Activated CD8-positive, alpha-beta memory T cell treated with anti-CD3 and anti-CD28 coated beads for 4 hours (primary cell): ENCODE results near the gene ZNF547.
"Not testable (repeated sequence)": the region's sequence is repeated elsewhere in the genome, so short reads cannot be mapped to it uniquely, and the experiment has no call there.

Source experiments
- DNase-seq, 2 donors: peaks; one replicate each; pipeline ENCODE4 v3.0.0-alpha.2; 2020; ENCODE audit warnings: low read depth in 2 of 2

ZNF547 gene

DNA sequence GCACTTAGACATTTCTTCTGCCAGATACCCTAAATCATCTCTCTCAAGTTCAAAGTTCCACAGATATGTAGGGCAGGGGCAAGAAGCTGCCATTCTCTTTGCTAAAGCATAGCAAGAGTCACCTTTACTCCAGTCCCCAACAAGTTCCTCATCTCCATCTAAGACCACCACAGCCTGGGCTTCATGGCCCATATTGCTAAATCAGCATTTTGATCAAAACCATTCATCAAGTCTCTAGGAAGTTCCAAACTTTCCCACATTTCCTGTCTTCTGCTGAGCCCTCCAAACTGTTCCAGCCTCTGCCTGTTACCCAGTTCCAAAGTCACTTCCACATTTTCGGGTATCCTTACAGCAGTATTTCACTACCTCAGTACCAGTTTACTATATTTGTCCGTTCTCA is 11.3 kb downstream of the ZNF547 start:
- not testable (repeated sequence) for DNase-seq

GRCh38 chr19:57376151-57376550 is 12.8 kb downstream of the ZNF547 start:
- no peak for DNase-seq

- no peak for DNase-seq
Observed at GRCh38 chr19:57377498-57378146, 14.3 kb downstream of the ZNF547 start.

GRCh38 chr19:57380923-57381322 is 17.6 kb downstream of the ZNF547 start:
- DNase-seq, result no peak

GRCh38 chr19:57382806-57383488 is 19.6 kb downstream of the ZNF547 start:
- DNase-seq, result no peak

DNA sequence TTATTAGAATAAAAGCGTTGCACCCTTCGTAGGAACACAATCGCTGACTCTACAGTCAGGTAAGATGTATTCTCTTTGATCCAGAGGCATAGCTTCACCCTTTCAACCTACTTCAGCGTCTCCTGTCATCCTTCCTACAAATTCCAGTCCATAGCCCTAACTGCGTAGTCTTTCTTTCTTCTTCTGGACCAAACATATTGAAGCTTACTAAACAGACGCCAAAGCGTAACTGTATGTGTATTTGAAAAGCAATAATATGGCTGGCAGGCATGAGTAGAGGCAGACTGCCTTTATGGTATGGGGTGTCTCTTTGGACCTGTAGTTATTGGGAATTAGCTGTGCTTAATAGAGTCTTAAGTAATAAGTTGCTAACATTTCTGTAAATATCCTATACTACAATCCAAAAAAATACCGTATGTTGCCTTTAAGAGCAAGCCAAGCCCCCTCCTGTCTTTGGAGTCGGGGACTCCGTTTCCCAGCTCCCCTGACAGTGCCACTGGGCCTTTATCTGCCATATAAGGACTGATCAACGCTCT is 25.9 kb downstream of the ZNF547 start:
- DNase-seq, result no peak

GRCh38 chr19:57389730-57390598 is 26.6 kb downstream of the ZNF547 start, which contains the start of gene ZNF548:
TSS of gene ZNF548 (plus strand) at chr19:57389854. CDS start at chr19:57390100, 246 bp downstream.
- peak; percentile 98 for DNase-seq

DNA sequence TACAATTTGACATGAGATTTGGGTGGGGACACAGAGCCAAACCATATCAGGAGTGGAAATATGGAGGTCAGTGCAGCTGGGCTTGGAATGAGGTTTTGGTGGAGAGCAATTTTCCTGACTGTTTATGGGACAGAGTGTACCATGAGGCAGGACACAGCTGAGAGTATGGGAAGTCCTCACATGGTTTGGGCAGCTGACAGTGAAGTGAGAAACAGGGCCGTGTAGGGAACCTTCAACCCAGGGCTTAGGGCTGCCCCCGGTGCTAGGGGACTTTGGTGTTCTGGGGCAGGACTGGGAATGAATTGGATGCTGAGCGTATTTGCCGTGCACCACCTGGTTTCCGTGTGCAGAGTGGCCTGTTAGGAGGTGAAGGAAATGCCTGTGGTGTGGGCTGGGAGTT is 32.4 kb downstream of the ZNF547 start:
- DNase-seq, result no peak

DNA sequence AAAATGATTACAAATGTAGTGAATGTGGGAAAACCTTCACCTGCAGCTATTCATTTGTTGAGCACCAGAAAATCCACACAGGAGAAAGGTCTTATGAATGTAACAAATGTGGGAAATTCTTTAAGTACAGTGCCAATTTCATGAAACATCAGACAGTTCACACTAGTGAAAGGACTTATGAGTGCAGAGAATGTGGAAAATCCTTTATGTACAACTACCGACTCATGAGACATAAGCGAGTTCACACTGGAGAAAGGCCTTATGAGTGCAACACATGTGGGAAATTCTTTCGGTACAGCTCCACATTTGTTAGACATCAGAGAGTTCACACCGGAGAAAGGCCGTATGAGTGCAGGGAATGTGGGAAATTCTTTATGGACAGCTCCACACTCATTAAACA is 35.5 kb downstream of the ZNF547 start:
- no peak for DNase-seq

GRCh38 chr19:57403737-57404563 is 40.6 kb downstream of the ZNF547 start:
- DNase-seq, result no peak

DNA sequence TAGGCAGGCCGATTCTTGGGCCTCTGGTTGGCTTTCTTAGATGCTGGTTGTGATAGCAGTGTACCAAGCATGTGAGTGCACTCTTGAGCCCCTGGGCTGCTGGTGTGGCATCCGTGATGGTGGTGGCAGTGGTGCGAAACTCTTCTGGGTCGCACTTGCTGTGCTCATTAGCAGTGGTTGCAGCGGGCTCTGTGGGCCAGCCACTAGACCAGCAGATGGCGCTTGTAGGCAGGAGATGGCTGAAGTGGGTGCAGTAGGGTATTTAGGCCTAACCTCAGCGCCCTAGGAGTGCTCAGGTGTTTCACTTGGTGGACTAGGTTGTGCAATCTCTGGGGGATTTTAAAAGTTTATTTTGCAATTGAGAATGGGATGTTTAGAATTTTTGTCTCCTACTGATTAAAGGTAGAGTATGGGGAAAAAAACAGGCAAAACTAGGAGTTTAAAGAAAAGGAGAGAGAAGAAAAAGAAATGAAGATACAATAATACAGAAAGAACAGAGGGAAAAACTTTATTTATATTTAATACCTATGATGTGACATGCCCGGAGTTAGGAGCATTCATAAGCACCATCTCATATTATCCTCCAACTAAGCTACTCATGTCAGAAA is 43.3 kb downstream of the ZNF547 start:
- DNase-seq, result peak; percentile 40 to 44

DNA sequence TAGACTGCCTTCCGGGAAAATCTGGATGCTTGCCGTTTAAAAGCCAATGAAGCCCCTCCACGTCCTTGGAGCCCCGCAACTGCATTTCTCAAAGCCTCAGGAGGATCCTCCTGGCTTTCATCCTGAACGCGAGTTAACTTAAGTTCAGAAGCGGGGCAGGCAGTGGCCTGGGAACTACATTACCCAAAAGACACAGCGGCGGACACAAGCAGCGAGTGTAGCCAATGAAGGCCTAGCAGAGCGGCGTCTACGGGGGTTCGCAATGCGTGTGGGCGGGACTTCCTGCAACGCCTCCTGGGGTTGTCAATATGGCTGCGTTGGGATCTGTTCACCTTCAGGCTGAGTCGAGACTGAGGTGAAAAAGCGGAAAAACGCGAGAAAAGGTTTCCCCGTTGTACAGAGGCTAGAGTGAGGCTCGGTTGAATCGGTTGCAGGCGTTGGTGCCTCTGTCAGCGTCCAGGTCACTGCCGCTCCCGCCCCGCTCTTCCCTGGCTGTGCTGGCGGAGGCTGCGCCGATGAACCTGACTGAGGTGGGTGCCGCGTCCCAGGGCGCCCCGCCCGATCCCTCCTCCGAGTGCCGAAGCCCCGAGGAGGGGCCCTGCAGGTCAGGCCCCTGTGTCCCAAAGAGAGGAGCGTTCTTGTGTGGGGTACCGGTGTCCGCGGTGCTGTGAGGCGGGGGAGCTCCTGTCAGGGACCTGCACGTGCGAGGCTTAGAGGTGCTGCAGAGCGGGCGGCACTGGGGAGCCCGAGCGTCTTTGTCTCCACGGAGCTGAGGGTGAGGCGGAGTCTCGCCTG is 47.7 kb downstream of the ZNF547 start, which contains the start of gene ZNF17:
ZNF17 (plus strand) TSS at position 285 of the 795 bp plus-strand sequence. CDS start 2,455 bp downstream, outside the sequence.
- peak; percentile 81 to 90 for DNase-seq

DNA sequence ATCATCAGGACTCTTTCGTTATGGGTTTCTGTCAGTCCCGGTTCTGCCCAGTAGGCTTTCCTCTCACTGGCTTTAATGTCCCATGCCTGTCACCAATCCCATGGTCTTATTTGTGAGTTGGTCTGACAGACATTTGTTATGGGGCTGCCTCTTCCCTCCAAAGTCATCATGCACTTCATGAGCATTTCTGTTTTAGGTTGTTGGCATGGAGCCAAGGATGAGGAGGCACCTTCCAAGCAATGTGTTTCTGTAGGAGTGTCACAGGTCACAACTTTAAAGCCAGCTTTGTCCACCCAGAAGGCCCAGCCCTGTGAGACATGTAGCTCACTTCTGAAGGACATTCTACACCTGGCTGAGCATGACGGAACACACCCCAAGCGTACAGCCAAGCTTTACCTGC is 56.1 kb downstream of the ZNF547 start:
- DNase-seq, result no peak

DNA sequence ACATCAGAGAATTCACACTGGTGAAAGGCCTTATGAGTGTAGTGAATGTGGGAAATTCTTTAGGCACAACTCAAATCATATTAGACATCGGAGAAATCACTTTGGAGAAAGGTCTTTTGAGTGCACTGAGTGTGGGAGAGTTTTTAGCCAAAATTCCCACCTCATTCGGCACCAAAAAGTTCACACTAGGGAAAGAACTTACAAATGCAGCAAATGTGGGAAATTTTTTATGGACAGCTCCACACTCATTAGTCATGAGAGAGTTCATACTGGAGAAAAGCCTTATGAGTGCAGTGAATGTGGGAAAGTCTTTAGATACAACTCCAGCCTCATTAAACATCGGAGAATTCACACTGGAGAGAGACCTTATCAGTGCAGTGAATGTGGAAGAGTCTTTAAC is 57.7 kb downstream of the ZNF547 start:
- no peak for DNase-seq
